Rectal smooth muscle tissue (tissue), 1 donor: ENCODE measurements around the gene OR6V1.
"Not testable (repeated sequence)": the region's sequence is repeated elsewhere in the genome, so short reads cannot be mapped to it uniquely, and the experiment has no call there.

Source experiments
- H3K27ac ChIP-seq: one replicate; pipeline ENCODE4 v1.7.0; 2013; ENCODE audit warnings: low read depth, low read length, inconsistent platforms
- H3K27me3 ChIP-seq: one replicate; pipeline ENCODE4 v1.7.0; 2013; ENCODE audit warnings: low read length; ENCODE audit not compliant: control insufficient read depth, insufficient read depth
- H3K36me3 ChIP-seq: one replicate; pipeline ENCODE4 v1.7.0; 2013; ENCODE audit warnings: low read length; ENCODE audit not compliant: control insufficient read depth, insufficient read depth
- H3K4me1 ChIP-seq: one replicate; pipeline ENCODE4 v1.7.0; 2013; ENCODE audit warnings: low read length; ENCODE audit not compliant: control insufficient read depth, insufficient read depth
- H3K4me3 ChIP-seq: one replicate; pipeline ENCODE4 v1.7.0; 2013; ENCODE audit warnings: low read length
- H3K9ac ChIP-seq: one replicate; pipeline ENCODE4 v1.7.0; 2013; ENCODE audit warnings: low read length

Gene OR6V1

GRCh38 chr7:143096146-143096545, 44.0 kb downstream of the OR6V1 start:
- H3K4me1 ChIP-seq = no peaks in the 10 kb centered on the region
- no peak overlapping the region for H3K27ac ChIP-seq
- H3K9ac ChIP-seq = no peak overlapping the region

DNA sequence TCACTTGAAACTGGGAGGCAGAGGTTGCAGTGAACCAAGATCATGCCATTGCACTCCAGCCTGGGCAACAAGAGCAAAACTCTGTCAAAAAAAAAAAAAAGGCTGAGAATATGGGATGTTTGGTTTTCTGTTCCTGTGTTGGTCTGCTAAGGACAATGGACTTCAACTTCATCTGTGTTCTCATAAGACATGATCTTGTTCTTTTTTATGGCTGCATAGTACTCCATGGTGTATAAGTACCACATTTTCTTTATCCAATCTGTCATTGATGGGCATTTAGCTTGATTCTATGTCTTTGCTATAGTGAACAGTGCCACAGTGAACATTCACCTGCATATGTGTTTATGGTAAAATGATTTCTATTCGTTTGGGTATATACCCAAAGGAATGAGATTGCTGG, 47.4 kb downstream of the OR6V1 start:
- H3K4me3 ChIP-seq, H3K9ac ChIP-seq, H3K27ac ChIP-seq, H3K4me1 ChIP-seq, H3K36me3 ChIP-seq, H3K27me3 ChIP-seq: not testable (repeated sequence)

More at GRCh38 chr7:143096146-143096545, 44.0 kb downstream of the OR6V1 start:
- H3K36me3 ChIP-seq = no peaks in the 10 kb centered on the region
- H3K27me3 ChIP-seq = no peaks in the 10 kb centered on the region
- no peak overlapping the region for H3K4me3 ChIP-seq
